D721Med (cell line): ENCODE measurements around the gene LSS.
"Not testable (repeated sequence)": the region's sequence is repeated elsewhere in the genome, so short reads cannot be mapped to it uniquely, and the experiment has no call there.

Source experiments
- DNase-seq: peaks from one replicate; pipeline ENCODE4 v3.0.0; 2011; ENCODE audit warnings: low spot score; ENCODE audit not compliant: insufficient read length
- FAIRE-seq: peaks from 2 replicates; lab custom pipeline; 2011; peaks lifted over from hg19 to GRCh38; lab: Jason Lieb, UNC
- TF ChIP-seq, protein P1 (sequence below): IDR thresholded peaks from 2 replicates; pipeline ENCODE4 v1.5.1; 2012; ENCODE audit warnings: mild to moderate bottlenecking, control low read depth; ENCODE audit not compliant: insufficient read depth; ENCODE audit errors: missing control alignments

The LSS gene

DNA sequence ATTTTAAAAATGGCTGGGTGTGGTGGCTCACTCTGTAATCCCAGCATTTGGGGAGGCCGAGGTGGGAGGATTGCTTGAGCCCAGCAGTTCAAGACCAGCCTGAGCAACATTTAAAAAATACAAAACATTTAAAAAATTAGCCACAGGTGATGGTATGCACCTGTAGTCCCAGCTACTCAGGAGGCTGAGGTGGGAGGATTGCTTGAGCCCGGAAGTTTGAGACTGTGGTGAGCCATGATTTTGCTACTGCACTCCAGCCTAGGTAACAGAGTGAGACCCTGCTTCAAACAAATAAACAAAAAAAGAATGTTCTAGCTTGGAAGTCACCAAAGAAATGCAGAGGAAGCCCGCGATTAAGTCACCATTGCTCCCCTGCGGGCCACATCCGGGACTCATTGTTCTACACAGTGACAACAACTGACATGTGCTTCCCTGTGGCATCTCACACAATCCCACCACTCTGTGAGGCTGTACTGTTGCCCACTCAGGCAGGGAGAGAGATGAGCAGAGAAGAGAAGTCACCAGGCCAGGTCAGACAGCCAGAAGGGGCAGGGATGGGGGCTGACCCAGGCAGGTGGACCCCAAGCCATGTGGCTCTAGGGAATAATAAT is 25.9 kb downstream of the LSS start:
- no peak for FAIRE-seq
- TF ChIP-seq, protein P1, sequence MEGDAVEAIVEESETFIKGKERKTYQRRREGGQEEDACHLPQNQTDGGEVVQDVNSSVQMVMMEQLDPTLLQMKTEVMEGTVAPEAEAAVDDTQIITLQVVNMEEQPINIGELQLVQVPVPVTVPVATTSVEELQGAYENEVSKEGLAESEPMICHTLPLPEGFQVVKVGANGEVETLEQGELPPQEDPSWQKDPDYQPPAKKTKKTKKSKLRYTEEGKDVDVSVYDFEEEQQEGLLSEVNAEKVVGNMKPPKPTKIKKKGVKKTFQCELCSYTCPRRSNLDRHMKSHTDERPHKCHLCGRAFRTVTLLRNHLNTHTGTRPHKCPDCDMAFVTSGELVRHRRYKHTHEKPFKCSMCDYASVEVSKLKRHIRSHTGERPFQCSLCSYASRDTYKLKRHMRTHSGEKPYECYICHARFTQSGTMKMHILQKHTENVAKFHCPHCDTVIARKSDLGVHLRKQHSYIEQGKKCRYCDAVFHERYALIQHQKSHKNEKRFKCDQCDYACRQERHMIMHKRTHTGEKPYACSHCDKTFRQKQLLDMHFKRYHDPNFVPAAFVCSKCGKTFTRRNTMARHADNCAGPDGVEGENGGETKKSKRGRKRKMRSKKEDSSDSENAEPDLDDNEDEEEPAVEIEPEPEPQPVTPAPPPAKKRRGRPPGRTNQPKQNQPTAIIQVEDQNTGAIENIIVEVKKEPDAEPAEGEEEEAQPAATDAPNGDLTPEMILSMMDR: no peak
- DNase-seq: no peak

DNA sequence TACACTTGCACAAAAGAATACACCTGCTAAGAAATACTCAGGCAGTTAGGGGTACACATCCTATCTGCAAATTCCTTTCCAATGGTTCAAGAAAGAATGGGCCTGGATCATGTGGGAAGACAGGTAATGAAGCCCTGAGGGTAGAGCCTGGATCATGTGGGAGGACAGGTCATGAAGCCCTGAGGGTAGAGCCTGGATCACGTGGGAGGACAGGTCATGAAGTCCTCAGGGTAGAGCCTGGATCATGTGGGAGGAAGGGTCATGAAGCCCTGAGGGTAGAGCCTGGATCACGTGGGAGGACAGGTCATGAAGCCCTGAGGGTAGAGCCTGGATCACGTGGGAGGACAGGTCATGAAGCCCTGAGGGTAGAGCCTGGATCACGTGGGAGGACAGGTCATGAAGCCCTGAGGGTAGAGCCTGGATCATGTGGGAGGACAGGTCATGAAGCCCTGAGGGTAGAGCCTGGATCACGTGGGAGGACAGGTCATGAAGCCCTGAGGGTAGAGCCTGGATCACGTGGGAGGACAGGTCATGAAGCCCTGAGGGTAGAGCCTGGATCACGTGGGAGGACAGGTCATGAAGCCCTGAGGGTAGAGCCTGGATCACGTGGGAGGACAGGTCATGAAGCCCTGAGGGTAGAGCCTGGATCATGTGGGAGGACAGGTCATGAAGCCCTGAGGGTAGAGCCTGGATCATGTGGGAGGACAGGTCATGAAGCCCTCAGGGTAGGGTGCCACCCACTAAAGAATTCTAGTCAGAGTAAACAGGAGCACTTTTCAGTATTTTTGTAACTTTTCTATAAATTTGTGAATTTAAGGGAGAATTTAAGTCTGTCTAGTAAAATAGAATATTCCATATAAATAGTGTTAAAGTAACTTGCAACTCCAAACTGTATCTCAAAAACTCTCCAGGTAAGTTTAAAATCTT is 27.4 kb downstream of the LSS start:
- DNase-seq, FAIRE-seq: not testable (repeated sequence)

DNA sequence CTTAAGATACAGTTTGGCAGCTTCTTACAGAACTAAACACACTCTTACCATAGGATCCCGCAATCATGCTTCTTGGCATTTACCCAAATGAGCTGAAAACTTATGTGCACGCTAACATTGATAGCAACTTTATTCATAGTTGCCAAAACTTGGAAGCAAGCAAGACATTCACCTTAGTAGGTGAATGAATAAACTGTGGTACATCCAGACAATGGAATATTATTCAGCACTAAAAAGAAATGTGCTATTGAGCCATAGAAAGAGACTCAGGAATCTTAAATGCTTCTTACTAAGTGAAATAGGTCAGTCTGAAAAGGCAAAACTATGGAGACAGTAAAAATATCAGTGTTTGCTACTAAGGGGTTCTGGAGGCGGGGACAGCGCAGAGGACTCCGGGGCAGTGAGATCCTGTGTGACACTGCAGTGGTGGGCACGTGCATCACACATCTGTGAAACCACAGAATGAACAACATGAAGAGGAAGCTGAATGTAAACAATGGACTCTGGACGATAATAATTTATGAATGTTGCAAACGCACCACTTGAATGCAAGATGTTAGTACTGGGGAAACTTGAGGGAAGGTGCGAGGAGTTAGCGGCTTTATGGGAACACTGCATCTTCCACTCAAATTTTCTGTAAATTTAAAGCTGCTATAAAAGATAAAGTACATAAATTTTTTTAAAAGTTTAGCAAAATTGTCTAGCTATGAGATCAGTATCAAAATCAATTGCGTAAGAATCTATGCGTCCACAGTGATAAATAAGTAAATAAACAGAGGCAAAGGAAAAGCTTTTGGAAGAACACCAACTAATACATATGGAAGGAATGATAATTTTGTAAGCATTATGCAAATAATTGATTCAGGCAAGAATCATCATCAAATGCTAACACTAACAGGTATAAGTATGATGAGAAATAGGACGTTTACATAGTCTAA is 28.9 kb downstream of the LSS start:
- DNase-seq (no peak), FAIRE-seq (no peak)
- TF ChIP-seq, protein P1: no peak

DNA sequence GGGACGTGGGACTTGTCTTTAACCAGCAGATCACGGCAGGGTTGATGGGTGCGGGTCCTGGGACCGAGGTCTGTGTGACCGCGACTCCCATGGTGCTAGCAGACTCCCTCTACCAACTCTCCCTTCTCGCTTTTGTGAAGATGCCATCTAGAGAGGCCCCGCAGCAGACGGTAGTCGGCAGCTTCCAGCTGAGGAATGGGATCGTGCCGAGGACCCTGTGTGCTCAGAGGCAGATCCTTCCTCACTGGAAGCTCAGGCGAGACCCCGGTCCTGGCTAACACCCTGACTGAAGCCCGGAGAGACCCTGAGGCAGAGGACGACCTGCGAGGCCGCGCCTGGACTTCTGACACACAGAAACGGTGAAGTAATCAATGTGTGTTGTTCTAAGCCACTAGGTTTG is 31.8 kb downstream of the LSS start:
- TF ChIP-seq, protein P1: no peak
- no peak for FAIRE-seq
- DNase-seq: no peak

DNA sequence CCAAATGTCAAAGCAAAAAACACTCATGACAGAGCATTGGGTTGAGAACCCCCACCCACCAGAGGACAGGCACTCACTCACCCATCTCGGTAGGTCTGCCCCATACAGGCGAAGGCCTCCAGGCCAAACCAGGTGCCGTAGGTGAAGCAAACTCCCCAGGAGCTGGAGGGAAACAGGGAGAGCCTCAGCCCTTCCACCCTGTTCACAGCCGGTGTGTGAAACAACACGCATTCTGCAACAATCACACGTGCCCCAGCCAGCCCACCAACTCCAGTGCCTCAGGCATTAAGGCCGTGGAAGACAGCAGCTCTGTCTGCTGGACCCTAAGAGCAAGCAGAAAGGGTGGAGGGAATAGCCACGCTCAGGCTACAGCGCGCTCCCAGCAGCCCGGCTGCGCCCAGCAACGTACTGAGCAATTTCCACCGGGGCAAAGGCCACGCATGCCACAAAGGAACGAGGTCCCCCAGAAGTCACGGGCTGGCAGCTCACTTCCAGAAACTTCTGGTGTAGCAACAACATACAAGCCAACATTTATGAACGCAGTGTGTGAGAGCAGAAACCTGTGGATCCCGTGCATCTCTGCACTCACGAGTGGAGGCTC is 32.9 kb downstream of the LSS start:
- DNase-seq (no peak), FAIRE-seq (no peak)
- TF ChIP-seq, protein P1: no peak

DNA sequence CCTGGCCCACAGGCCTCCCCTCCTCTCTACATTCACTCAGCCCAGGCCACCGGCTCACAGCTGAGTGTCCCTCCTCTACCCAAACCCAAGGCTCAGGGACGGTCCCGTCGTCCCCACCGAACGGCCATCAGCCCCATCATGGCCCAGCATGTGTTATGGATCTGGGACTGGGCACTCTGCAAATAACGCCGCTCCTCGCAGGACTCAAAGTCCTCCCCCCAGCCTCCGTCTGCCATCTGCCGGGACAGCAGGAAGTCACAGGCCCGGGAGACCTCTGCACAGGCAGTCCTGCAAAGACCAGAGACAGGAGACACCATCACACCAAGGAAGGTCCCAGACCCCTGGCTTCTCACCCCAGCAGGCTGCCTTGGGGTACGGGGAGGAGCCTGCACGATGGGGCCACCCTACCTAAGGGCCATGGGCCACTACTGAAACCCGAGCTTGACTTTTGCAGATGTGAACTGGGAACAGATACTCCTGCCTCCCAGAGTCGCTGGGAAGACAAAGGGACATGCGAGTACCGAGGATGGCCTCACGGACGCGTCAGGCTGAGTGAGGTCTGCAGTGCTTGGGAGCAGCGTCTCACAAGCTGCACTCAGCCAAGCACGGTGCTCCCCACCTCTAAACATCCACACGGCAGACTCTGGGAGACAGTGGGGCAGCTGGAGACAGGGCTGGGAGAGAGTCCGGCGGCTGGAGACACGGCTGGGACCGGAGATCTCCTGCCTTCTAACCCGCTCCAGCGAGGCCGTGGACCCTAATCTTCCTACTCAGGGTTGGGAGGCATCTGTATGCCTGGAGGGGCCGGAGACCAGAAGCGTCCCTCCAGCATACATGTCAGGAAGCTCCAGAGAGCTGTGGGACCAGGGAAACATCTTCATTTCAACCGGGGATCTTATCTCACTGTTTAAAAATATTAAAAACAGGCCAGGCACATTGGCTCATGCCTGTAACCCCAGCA is 33.9 kb downstream of the LSS start:
- DNase-seq (no peak), FAIRE-seq (no peak)
- TF ChIP-seq, protein P1: no peak
